ENCODE measurements around the gene DNER.

The DNER gene

DNA sequence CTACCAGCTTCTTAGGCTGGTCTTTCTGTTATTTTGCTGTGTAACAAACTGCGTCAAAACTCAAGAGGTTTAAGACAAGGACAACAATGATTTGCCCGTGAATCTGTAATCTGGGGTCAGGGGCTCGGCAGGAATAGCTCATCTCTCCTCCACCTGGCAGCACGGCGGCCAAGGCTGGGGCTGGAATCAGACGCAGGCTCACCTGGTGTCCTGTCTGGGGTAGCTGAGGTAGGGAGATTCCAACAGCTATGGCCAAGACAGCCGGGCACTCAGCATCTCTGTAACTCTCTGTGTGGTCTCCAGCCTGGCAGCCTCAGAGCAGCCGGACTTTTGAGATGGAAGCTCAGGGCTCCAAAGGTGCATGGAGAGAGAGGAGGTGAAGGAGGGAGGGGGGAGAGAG lies 42.3 kb downstream of the DNER start:
- no peak for DNase-seq (ENCODE audit: low read depth in 2 of 2)

DNA sequence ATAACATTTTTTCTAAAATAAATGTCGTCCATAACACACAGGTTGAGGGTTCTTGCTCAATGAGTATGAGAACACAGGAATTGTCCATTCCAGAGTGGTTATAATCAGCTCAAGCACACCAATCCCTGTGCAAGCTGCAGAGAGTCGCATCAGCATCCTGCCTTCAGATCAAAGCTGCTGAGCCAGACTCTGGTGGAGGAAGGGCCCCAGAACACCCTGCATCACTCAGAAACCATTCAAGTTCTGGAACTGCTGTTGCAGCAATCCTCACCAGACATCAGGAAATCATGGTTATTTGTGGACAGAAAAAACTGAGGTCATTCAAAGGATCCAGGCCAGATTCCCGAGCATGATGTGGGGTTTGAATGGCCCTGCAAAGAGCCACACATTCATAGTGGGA lies 44.5 kb downstream of the DNER start:
- DNase-seq (ENCODE audit: low read depth in 2 of 2) = no peak

DNA sequence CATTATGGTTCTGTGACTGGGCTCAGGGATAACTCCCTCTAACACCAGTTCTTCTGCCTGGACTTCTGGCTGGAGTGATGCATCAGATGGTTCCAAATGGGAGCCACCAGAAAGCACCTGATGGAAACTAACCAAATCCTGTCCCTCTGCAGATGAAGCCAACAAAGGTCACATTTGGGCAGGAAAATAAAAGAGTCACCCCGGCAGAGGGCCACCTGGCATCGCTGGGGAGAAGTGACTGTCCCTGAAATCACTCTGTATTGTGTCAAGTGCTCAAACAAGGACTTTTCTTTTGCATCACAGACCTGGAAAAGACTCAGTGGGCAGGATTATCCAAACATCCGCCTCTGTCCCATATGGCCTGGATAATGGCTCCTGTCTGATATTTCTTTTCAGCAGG lies 47.5 kb downstream of the DNER start:
- DNase-seq (ENCODE audit: low read depth in 2 of 2) = no peak

DNA sequence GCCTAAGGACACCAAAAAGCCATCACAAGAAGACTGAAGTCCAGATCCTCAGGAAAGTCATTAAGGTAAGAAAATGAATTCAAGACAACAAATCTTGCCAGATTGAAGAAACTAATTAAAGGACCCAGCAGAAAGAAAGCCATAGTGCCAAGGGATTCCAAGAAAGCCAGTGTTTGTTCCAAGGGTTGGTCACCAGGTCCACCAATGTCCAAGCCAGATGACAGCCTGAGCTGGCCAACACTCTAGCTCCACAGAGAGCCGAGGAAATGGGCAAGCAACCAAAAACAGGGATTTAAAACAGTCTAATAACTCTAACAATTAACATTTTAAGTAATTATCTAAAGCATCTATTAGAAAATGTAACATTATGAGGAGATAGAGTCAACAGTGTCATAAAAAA lies 49.2 kb downstream of the DNER start:
- DNase-seq (ENCODE audit: low read depth in 2 of 2) = no peak

DNA sequence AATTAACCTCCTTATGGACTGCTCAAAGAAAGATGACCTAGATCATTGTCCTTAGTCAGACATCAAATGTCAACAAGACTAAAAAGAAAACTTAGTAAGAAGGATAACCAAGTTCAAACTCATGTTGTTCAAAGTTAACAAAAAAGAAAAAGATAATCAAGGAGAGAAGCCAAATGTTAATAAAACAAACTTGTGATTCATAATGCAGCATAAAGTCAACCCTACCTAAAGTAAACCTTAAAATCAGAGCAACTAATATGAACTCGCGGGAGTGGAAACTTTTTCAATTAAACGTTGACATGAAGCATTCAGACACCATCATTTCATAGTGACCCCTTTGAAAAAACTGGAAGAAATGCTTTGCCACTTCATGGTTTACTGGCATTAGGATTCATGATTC lies 52.9 kb downstream of the DNER start:
- DNase-seq (ENCODE audit: low read depth in 2 of 2) = no peak

DNA sequence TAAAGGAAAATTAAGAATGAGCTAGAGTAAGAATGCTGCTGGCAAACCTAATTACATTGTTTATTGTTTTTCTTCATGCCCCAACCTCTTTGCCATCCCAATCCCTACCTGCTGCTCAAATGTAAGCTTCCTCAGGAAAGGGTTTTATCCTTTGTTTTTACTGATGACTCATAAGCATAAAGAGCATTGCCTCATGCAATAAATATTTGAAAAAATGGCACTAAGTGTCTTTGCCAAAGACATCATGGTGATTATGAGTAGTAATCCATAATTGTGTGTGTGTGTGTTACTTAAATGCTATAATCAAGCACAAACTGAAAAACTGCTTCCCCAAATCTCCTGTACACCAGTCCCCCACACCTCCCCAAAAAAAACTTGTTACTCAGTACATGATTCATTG lies 53.4 kb downstream of the DNER start:
- no peak for DNase-seq (ENCODE audit: low read depth in 2 of 2)

DNA sequence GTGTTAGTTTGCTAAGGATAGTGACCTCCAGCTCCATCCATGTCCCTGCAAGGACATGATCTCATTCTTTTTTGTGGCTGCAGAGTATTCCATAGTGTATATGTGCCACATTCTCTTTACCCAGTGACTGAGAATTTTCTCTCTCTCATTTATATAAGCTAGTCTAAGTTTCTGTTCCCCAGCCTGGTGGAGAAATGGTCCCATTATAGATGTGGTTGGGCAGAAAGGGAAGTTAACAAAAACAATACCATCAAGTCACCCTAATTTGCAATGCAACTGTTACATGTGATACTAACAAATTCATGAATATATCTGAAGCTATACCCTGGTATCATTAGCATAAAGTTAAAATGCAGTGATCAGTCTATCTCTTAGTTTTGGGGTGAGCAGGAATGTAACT lies 54.0 kb downstream of the DNER start:
- DNase-seq (ENCODE audit: low read depth in 2 of 2) = no peak

DNA sequence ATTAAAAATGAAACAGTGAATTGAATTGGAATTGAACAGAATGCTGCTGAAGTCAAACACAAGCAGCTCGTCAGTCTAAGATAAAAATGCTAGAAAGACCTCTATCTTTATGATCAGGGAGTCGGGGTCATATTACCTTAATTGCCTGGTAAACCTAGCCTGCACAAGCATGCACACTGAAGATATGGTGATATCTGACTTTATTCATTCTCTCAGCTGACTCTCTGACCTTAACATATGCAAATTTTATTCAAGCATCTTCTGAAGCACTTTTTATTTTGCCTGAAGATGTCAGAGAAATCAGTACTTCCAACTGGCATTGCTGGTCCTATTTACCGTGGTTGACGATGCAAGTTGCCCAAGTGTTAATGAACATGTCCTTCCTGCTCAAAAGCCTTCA lies 56.4 kb downstream of the DNER start:
- no peak for DNase-seq (ENCODE audit: low read depth in 2 of 2)

DNA sequence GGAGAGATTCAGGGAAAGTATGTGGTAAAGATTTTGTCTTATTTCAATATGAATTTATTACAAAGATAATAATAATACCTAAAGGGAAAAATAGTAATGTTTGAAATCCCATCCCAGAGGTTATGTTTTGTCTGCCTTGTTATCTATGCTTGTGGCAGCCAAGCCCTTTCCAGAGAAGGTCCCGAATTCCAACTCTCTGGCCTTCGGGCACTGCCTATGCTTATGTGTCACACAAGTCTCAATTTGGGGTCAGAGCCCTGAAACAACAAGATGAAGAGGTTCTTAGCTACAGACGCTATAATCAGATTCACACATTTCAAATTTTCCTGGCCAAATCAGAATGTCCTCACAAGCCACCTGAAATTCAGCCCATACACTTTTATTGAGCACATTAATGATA lies 59.9 kb downstream of the DNER start:
- no peak for DNase-seq (ENCODE audit: low read depth in 2 of 2)

DNA sequence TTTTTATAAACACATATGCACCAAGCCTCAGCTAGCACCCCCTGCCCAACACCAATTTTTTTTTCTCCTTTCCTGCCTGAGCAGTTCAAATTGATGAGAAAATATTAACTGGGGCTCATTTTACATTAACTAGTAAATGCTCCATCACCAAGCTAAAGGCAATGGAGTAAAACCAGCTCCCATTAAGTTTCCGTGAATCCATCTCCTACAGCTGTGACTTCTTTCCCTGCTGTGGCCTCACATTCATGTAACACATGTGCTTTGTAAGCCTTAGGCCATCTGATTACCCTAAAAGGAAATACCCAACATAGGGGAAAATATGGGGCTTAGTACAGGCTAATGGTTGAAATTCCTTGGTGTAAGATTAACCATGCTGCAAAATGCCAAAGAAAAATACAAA lies 60.8 kb downstream of the DNER start:
- no peak for DNase-seq (ENCODE audit: low read depth in 2 of 2)

DNA sequence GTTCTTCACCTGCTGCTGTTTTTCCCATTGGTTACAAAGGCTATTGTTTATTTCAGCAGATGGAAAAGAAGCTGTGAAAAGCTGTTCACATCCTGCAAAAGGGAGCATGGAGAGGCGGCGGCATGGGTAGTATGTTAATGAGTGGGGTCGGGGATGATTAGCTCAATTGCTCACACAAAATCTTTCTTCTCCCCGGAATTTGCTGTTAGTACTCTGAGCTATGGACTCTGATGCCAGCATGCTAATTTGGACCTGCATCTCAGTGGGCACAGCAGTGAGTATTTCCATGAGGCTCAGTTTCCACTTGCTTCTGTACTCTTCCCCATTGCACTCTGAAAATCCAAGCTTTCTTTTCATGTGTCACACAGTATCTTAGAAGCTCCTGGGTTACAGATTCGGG lies 61.6 kb downstream of the DNER start:
- DNase-seq (ENCODE audit: low read depth in 2 of 2) = no peak

DNA sequence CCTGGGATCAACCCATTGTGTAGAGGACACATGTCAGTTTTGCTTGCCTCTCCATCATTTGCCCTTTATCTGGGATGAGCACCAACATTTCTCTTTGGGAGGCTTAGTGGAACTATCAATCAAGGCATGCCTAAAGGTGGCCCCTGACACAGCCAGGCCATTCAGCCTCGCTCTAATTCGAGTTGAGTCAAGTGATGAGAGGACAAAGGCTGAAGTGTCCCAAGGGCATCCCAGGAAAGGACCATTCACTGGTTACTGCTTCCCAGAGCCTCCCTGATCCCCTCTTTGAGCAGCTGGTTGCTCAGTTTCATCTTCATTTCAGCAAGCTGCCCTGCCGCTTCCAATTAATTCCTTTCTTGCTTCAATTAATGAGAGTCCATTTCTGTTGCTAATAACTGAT lies 63.5 kb downstream of the DNER start:
- no peak for DNase-seq (ENCODE audit: low read depth in 2 of 2)

DNA sequence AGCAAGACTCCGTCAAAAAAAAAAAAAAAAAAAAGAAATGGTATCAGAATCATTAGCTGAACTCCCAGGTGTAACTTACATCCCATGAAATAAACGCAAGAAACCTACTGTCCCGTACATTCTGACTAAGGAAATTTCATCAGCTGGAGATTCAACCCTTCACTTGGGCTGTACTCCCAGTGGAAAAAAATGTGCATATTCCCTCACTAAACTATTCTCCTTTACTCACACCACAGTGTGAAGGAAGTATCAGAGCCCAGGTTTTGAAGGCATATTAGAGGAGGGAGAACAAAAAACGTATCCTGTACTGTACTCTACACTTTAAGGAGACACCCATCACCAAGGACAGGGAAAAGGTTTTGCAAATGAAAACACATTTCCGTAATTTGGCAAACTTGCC lies 64.3 kb downstream of the DNER start:
- no peak for DNase-seq (ENCODE audit: low read depth in 2 of 2)

DNA sequence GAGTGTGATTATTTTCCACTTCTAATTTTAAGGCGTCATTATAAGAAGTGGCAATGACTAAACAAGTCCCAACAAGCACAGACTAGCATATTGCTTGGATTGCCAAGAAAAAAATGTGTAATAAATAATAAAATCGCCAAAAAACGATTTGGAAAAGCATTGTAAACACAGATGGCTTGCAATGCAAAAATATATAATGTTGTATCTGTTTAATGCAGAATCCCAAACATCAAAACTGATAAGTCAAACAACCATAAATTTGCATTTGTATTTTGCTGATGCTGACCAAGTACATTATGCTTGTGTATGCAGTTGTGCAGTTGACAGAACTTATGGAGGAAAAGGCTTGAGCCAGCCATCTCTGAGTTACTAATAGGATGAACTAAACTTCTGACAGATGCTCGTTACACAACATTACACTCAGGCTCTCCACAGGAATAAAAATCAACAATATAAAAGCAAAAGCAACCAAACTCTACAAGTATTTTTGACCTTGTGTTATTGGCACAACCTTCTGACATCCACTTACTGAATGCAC lies 68.1 kb downstream of the DNER start:
- no peak for DNase-seq (ENCODE audit: low read depth in 2 of 2)

DNA sequence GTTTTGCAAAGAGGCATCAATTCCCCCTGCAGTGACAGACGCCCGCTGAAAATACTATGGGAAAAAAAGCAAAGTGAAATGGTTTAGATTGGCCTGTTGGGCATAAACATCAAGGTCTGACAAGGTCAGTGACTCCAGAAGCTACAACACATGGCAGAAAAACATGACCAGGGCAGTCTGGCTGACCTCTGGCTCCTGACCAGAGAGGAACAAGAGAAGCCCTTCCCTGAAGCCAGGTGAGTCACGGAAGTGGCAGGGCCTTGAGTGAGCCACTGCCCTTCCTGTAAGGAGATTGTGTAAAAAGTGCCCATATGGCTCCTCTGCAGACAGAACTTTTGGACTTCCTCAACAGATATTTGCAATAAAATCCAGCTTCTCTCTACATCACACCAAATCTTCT lies 72.0 kb downstream of the DNER start:
- DNase-seq (ENCODE audit: low read depth in 2 of 2) = no peak

DNA sequence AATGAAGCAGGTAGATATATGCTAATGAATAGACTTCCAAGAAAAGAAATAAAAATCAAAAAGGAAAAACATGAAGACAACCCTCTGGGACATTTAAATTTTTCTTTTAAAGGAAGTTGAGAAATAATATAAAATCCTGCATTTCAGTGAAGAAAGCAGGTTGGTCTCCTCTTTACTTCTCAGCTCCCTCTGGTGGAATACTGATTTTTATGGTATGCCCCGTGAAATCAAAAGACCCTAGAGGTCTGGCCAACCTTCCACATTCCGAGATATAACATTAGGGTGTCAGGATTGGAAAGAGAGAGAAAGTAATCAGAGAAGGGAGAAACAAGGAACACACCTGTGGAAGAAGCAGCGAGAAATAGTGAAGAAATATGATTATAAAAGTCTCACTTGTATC lies 72.7 kb downstream of the DNER start:
- no peak for DNase-seq (ENCODE audit: low read depth in 2 of 2)

DNA sequence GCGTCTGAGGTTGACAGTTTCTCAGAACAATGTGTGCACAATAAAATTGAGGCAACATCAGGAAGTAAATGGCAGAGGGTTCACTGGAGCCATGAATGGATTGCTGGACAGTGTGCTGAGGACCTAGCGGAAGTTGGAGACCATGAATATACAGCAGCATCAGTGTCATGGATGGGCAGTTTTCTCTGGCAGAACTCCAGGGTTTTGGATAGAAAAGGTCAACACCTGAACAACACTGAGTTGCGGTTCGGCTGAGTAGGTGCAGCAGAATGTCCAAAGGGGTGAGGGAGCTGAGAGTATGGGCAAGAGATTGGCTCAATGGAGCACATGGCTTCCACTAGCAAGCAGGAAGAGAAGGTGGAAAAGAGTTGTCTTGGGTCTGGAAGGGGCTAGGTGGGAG lies 73.7 kb downstream of the DNER start:
- DNase-seq (ENCODE audit: low read depth in 2 of 2) = no peak

DNA sequence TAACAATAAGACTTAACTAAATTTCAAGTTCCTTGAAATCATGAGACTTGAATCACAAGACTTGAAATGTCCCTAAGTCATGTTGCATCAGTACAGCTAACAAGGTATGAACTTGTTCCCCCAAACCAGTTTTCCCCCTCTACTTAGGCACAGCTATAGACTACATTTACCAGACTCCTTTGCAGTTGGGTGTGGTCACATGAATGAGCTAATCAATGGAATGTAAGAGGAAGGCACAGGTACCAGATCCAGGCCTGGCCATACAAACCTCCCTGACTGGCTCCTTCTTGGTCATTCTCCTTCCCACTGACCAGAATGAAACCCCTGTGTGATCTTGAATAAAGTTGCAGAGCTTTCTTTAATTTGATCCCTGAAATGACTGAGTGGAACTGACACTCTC lies 77.8 kb downstream of the DNER start:
- no peak for DNase-seq (ENCODE audit: low read depth in 2 of 2)

DNA sequence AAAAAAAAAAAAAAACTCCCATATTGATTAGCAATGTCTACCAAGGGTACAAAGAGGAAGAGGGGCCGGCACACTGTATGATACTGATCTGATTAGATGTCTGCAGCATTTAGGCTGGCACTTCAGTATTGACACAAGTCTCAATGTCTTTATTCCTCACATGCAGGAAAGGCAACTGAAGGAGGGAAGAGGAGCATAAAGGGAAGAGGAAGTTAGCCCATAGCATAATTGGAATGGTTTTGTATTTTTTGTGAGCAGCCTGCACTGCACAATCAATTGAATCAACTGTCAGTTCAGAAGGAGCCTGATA lies 79.0 kb downstream of the DNER start:
- DNase-seq (ENCODE audit: low read depth in 2 of 2) = no peak

DNA sequence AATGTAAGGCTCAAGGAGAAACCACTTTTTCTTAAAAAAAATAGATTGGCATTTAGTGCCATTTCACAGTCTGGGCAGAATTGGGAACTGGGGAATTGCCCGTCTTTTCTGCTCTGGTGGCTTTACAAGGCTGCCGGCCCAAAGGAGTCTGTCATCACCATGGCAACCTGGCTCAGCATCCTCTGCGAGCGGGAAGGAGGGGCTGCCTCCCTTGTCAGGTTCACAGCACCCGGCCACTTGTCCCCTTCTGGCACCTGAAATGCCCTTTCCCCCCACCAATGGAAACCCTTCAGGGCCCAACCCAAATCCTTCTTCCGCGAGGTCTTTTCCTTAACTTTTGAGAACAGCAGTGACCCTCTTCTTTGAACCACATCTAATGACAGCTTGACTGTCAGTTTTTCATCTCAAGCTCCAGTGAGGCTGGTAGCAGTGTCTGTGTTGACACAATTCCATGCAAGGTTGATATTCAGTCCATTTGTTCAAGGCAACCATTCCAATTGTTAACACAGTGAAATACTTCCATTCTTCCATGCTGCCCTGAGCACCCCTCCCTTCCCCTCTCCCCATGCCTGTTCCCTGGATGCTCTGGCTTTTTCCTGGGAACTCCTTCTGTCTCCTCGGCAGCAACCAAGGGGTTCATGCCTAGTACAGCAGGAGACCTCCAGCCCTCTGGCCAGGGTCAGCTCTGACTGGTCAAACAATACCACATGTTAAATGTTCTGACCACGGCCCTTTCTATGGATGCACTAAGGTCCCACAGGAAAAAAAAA lies 79.6 kb downstream of the DNER start:
- DNase-seq (ENCODE audit: low read depth in 2 of 2) = no peak

DNA sequence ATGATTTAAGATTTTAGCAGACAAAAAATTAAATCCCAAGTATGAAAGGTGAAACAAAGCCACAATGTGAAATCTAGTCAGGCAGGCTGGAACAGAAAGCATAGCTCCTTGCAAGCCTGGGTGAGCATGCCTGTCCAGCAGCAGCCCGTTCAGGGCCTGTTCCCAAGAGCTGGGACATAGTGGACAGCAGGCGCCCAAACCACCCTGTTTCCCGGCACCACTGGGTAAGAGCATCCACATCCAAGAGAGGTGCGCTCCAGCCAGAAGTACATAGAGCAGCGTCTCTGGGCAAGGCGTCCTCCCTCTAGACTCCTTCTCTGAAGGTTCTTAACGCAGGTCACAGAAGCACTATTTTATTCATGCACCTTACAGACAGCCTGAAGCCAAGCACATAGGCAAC lies 80.8 kb downstream of the DNER start:
- no peak for DNase-seq (ENCODE audit: low read depth in 2 of 2)

DNA sequence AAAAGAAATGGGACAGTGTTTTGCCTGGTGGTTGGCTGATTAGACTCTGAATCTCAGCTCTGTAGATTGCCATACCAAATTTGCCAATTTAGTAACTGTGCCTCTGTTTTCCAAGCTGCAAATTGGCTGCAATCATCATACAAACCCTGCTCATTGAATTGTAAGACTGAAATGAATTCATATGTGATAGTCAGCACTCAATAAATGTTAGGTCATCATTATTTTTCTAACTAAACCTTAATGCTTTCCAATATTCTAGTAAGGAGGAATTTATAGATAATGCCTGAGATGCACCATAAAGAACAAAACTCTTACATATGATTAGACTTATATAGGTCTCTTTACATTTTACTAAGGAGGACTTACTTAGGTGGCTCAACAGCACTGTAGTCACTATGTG lies 85.3 kb downstream of the DNER start:
- DNase-seq (ENCODE audit: low read depth in 2 of 2) = no peak

DNA sequence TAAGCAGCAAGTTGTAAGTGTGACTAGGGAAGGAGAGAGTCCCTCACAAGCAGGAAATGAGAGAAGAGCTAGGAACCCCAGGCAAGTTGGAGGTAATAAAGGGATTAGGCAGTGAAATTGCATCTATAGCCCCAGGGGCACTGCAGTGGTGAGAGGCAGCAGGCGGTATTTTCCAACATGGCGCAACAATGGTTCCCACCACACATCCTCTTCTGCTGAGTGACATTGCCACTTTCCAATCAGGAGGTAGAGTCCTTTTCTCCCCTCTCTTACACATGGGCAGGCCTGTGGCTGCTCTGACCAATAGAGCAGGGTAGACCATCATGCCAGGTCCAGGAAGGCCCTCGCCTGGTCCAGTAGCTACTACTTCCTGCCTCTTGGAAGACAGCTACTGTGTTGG lies 86.6 kb downstream of the DNER start:
- no peak for DNase-seq (ENCODE audit: low read depth in 2 of 2)
